ENCODE results near the gene MYBBP1A. TPM values are rescaled to one million over a fixed set of nuclear protein-coding genes. Genes with fewer than 3 reads are reported as not detected.

MYBBP1A gene
- total RNA-seq (2021): 108 to 163 TPM (median 118 TPM) in 3 replicates
- Bru-seq, nascent RNA: percentile 69 among the genes with signal in this experiment
- long read RNA-seq, experiment 1, full-length matches to known transcripts: 556 of 787 reads
- long read RNA-seq, experiment 1, partial matches to known transcripts: 109 of 787 reads
- long read RNA-seq, experiment 1, other reads (novel, unspliced or antisense): 122 of 787 reads
- long read RNA-seq, experiment 2, full-length matches to known transcripts: 13 of 80 reads
- long read RNA-seq, experiment 2, partial matches to known transcripts: 57 of 80 reads
- long read RNA-seq, experiment 2, other reads (novel, unspliced or antisense): 10 of 80 reads
- long read RNA-seq, experiment 3, partial matches to known transcripts: 2 of 3 reads
- long read RNA-seq, experiment 3, other reads (novel, unspliced or antisense): 1 of 3 reads

GRCh38 chr17:4554997-4555799, at the start of gene MYBBP1A:
Gene MYBBP1A (minus strand): TSS chr17:4555384. CDS start chr17:4555324, 60 bp downstream.
- Mint-ChIP-seq H3K4me1 (peaks cover 32% of the 10 kb centered on the region), H3K9me3 (no peaks in the 10 kb centered on the region), H3K27ac (peak within 1 kb of the TSS; percentile 95), H3K4me3 (peak within 1 kb of the TSS; percentile 78), H3K36me3 (peaks cover 31% of the 10 kb centered on the region), H3K27me3 (ENCODE audit: low read depth) (peaks cover 2% of the 10 kb centered on the region; the same call in 1 of the 2 replicates)
- ATAC-seq (peak; percentile 90), DNase-seq (ENCODE audit: low spot score) (peak; percentile 94)
- POLR2A ChIA-PET: interaction anchor here (1.0 kb wide), 1 partner anchor 17 kb away, joined by 3 read pairs; no protein-coding TSS in a partner anchor
- CTCF ChIA-PET: interaction anchor here (0.7 to 3.1 kb wide), 10 partner anchors 11 to 344 kb away, joined by 3 to 22 read pairs (median 4); partner anchors contain the start of gene C17orf107
- TF ChIP-seq SOX15 (CRISPR knock-in tag; IDR thresholded peaks at IDR 0.05): no peak
- TF ChIP-seq FOXK1 (CRISPR knock-in tag; IDR thresholded peaks at IDR 0.05): peak; percentile 96
- peak; percentile 76 for TF ChIP-seq USF2 (CRISPR knock-in tag; IDR thresholded peaks at IDR 0.05)
- TF ChIP-seq PRRX2 (CRISPR knock-in tag; IDR thresholded peaks at IDR 0.05): no peak
- no peak for TF ChIP-seq ZMAT4 (CRISPR knock-in tag; IDR thresholded peaks at IDR 0.05)
- TF ChIP-seq NR2C2 (CRISPR knock-in tag; IDR thresholded peaks at IDR 0.05): peak; percentile 63; the same call in 1 of the 2 replicates
- no peak for TF ChIP-seq ELF4 (CRISPR knock-in tag; IDR thresholded peaks at IDR 0.05; ENCODE audit: low read depth)
- no peak for TF ChIP-seq CTCF (IDR thresholded peaks at IDR 0.05)
- no peak; the same call in 1 of the 2 replicates for TF ChIP-seq NFYB (CRISPR knock-in tag; conservative IDR thresholded peaks at IDR 0.05; ENCODE audit: low read depth)
- TF ChIP-seq ERG (CRISPR knock-in tag; IDR thresholded peaks at IDR 0.05): no peak
- TF ChIP-seq FOXP4 (CRISPR knock-in tag; IDR thresholded peaks at IDR 0.05): peak; percentile 93
- TF ChIP-seq NR3C1 (CRISPR knock-in tag; conservative IDR thresholded peaks at IDR 0.05; ENCODE audit: low read depth): no peak
- TF ChIP-seq CBFB (CRISPR knock-in tag; IDR thresholded peaks at IDR 0.05; ENCODE audit: low read depth): no peak
- TF ChIP-seq CREM (CRISPR knock-in tag; IDR thresholded peaks at IDR 0.05): peak; percentile 41
- no peak for TF ChIP-seq NFATC4 (CRISPR knock-in tag; IDR thresholded peaks at IDR 0.05)
- TF ChIP-seq EMX1 (CRISPR knock-in tag; IDR thresholded peaks at IDR 0.05): no peak
- TF ChIP-seq ESRRA (CRISPR knock-in tag; IDR thresholded peaks at IDR 0.05; ENCODE audit: borderline replicate concordance): peak; percentile 79; the same call in 1 of the 2 replicates
- no peak; the same call in 1 of the 2 replicates for TF ChIP-seq JUN (CRISPR knock-in tag; IDR thresholded peaks at IDR 0.05)
- TF ChIP-seq FOXP1 (CRISPR knock-in tag; IDR thresholded peaks at IDR 0.05; ENCODE audit: borderline replicate concordance): peak; percentile 86
- 0 out of 2 replicates have a peak, but pooled peaks have one; percentile 74 for TF ChIP-seq TEAD1 (CRISPR knock-in tag; IDR thresholded peaks at IDR 0.05)
- 0 out of 2 replicates have a peak, but pooled peaks have one; percentile 29 for TF ChIP-seq PRDM15 (CRISPR knock-in tag; IDR thresholded peaks at IDR 0.05)
- TF ChIP-seq ZNF396 (CRISPR knock-in tag; IDR thresholded peaks at IDR 0.05; ENCODE audit: borderline replicate concordance): no peak
- peak; percentile 83 for TF ChIP-seq USF1 (CRISPR knock-in tag; IDR thresholded peaks at IDR 0.05)
